ENCODE data around the gene NOVA1. TPM values are rescaled to one million over a fixed set of nuclear protein-coding genes. Genes with fewer than 3 reads are reported as not detected.

Gene NOVA1
- total RNA-seq, 1 experiment from 2014 or later = not detected

DNA sequence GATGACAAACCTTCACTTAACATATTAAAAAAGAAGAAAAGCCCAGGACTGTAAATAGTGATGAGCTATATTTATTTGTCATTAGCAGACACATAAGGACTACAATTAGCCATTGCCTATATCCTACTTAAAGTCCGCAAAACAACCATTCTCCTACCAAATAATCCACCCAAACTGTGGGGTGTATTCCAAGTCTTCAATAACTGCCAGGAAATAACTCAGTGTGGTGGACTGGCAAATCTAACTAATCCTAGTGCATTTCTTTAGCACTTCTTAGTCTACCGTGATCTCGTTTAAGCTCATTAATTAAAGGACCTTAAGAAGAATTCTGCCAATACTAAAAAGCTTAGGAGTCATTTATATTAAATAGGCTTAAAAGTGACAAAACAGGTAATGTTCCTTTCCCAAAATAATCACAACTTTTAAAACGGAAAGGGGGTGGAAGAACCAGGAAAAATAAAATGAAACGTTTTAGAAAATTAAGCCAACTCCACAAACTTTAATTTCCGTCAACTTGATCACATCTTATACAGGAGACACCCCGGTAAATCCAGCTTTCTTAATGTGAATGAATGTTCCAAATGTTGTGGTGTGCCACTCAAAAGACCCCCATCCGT, 1.8 kb downstream of the NOVA1 start:
- Histone ChIP-seq H3K9me2 (ENCODE audit: insufficient read depth) (no peaks in the 10 kb centered on the region), H3K36me3 (ENCODE audit: control insufficient read depth in 1 of 2, insufficient read depth in 2 of 2, low read length in 2 of 2) (no peaks in the 10 kb centered on the region), H3K27me3 (ENCODE audit: insufficient read depth, low read length) (no peaks in the 10 kb centered on the region), H2AFZ (ENCODE audit: low read depth, low read length, poor library complexity, severe bottlenecking) (no peak overlapping the region), H3K4me2 (ENCODE audit: low read length) (no peak overlapping the region), H3K79me2 (ENCODE audit: insufficient read depth, low read length) (no peaks in the 10 kb centered on the region), H3K9ac (ENCODE audit: low read length) (no peak overlapping the region), H3K4me3 (replicated peaks in 1 of 2; ENCODE audit: low read depth in 1 of 2, low read length in 2 of 2) (no peak overlapping the region), H3K4me1 (ENCODE audit: control insufficient read depth in 1 of 2, insufficient read depth in 2 of 2, low read length in 2 of 2) (no peaks in the 10 kb centered on the region), H3K9me3 (ENCODE audit: control insufficient read depth in 1 of 2, insufficient read depth in 1 of 2, low read depth in 1 of 2, low read length in 2 of 2) (peaks cover 0 to 34% of the 10 kb centered on the region in 2 experiments; a peak in 3 of 4 replicates), H3K27ac (ENCODE audit: low read depth, low read length) (no peak overlapping the region), H4K20me1 (ENCODE audit: insufficient read depth) (no peaks in the 10 kb centered on the region)
- TF ChIP-seq, protein P1, sequence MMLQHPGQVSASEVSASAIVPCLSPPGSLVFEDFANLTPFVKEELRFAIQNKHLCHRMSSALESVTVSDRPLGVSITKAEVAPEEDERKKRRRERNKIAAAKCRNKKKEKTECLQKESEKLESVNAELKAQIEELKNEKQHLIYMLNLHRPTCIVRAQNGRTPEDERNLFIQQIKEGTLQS (IDR thresholded peaks at IDR 0.05) = no peak
- TF ChIP-seq EZH2 (IDR thresholded peaks at IDR 0.05) = no peak
- no peak for TF ChIP-seq RAD21 (IDR thresholded peaks at IDR 0.05; ENCODE audit: low read depth)
- no peak for TF ChIP-seq SIN3A (IDR thresholded peaks at IDR 0.05; ENCODE audit: low read depth)
- TF ChIP-seq JUND (IDR thresholded peaks at IDR 0.05) = no peak
- TF ChIP-seq, protein P2, sequence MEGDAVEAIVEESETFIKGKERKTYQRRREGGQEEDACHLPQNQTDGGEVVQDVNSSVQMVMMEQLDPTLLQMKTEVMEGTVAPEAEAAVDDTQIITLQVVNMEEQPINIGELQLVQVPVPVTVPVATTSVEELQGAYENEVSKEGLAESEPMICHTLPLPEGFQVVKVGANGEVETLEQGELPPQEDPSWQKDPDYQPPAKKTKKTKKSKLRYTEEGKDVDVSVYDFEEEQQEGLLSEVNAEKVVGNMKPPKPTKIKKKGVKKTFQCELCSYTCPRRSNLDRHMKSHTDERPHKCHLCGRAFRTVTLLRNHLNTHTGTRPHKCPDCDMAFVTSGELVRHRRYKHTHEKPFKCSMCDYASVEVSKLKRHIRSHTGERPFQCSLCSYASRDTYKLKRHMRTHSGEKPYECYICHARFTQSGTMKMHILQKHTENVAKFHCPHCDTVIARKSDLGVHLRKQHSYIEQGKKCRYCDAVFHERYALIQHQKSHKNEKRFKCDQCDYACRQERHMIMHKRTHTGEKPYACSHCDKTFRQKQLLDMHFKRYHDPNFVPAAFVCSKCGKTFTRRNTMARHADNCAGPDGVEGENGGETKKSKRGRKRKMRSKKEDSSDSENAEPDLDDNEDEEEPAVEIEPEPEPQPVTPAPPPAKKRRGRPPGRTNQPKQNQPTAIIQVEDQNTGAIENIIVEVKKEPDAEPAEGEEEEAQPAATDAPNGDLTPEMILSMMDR (IDR thresholded peaks at IDR 0.05 in 2 of 3, conservative IDR thresholded peaks at IDR 0.05 in 1 of 3; ENCODE audit: borderline replicate concordance in 1 of 3, insufficient read depth in 1 of 3, low read depth in 2 of 3, low read length in 2 of 3) = no peak
- no peak for TF ChIP-seq ZFX (IDR thresholded peaks at IDR 0.05)
- no peak for TF ChIP-seq ZNF274 (IDR thresholded peaks at IDR 0.05; ENCODE audit: low read depth, low read length)
- no peak for TF ChIP-seq CBX3 (IDR thresholded peaks at IDR 0.05; ENCODE audit: low read depth)
- TF ChIP-seq, protein P3, sequence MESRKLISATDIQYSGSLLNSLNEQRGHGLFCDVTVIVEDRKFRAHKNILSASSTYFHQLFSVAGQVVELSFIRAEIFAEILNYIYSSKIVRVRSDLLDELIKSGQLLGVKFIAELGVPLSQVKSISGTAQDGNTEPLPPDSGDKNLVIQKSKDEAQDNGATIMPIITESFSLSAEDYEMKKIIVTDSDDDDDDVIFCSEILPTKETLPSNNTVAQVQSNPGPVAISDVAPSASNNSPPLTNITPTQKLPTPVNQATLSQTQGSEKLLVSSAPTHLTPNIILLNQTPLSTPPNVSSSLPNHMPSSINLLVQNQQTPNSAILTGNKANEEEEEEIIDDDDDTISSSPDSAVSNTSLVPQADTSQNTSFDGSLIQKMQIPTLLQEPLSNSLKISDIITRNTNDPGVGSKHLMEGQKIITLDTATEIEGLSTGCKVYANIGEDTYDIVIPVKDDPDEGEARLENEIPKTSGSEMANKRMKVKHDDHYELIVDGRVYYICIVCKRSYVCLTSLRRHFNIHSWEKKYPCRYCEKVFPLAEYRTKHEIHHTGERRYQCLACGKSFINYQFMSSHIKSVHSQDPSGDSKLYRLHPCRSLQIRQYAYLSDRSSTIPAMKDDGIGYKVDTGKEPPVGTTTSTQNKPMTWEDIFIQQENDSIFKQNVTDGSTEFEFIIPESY (IDR thresholded peaks at IDR 0.05; ENCODE audit: extremely low read depth, insufficient replicate concordance, low read length) = no peak
- no peak for TF ChIP-seq CEBPB (IDR thresholded peaks at IDR 0.05; ENCODE audit: low read depth)
- TF ChIP-seq POLR2AphosphoS5 (IDR thresholded peaks at IDR 0.05; ENCODE audit: low read depth, low read length) = no peak
- no peak for TF ChIP-seq YY1 (IDR thresholded peaks at IDR 0.05; ENCODE audit: extremely low read depth, insufficient replicate concordance, low read depth, low read length)
- no peak for TF ChIP-seq TCF7L2 (IDR thresholded peaks at IDR 0.05; ENCODE audit: borderline replicate concordance, extremely low read depth, insufficient read depth, insufficient read length)
- TF ChIP-seq ELF1 (IDR thresholded peaks at IDR 0.05; ENCODE audit: borderline replicate concordance, low read depth) = no peak
- BruUV-seq (replicated peaks) = no TSS peak
- ATAC-seq (no peak), DNase-seq (ENCODE audit: low read depth, low spot score) (no peak)
- intact Hi-C loops (cut with micrococcal nuclease) = no loop called here
- POLR2A ChIA-PET = no interaction called here
- CTCF ChIA-PET = no interaction called here
- RAD21 ChIA-PET (ENCODE audit: low non-redundant PET in 1 of 2, low total read pairs in 2 of 2, uncharacterized antibody in 2 of 2, unreplicated experiment in 2 of 2) = no interaction called here

All from HCT116 (cell line).